ENCODE data around the gene RNF151.
"Not testable (repeated sequence)": the region's sequence is repeated elsewhere in the genome, so short reads cannot be mapped to it uniquely, and the experiment has no call there.

Gene RNF151

GRCh38 chr16:1966460-1966859 lies at the start of gene RNF151:
Gene RNF151, plus strand, starts transcription at chr16:1966856. Its CDS starts 26 bp downstream, at chr16:1966882.
- no peak for DNase-seq

GRCh38 chr16:1917056-1917664 lies 49.5 kb upstream of the RNF151 start:
- no peak for DNase-seq

- DNase-seq = no peak
These were observed 48.8 kb upstream of the RNF151 start for GRCh38 chr16:1917665-1918350.

GRCh38 chr16:1918351-1919326 lies 48.0 kb upstream of the RNF151 start, which contains the start of gene HS3ST6:
Gene HS3ST6, minus strand, starts transcription at chr16:1918415. Its CDS starts 92 bp downstream, at chr16:1918323.
- no peak for DNase-seq

GRCh38 chr16:1919327-1919998 lies 47.2 kb upstream of the RNF151 start:
- DNase-seq = no peak

- DNase-seq = not testable (repeated sequence)
These were observed 46.5 kb upstream of the RNF151 start for GRCh38 chr16:1920122-1920521.

- no peak for DNase-seq
These were observed 45.9 kb upstream of the RNF151 start for GRCh38 chr16:1920727-1921171.

- DNase-seq = no peak
These were observed 44.3 kb upstream of the RNF151 start for GRCh38 chr16:1922357-1922756.

- no peak for DNase-seq
These were observed 43.2 kb upstream of the RNF151 start for GRCh38 chr16:1923299-1924034.

- no peak for DNase-seq
These were observed 42.6 kb upstream of the RNF151 start for GRCh38 chr16:1924095-1924494.

- DNase-seq = no peak
These were observed 40.4 kb upstream of the RNF151 start for GRCh38 chr16:1926271-1926670.

- DNase-seq = peak; percentile 28
These were observed 37.6 kb upstream of the RNF151 start for GRCh38 chr16:1929105-1929504.

GRCh38 chr16:1929578-1930337 lies 36.9 kb upstream of the RNF151 start:
- DNase-seq = peak; percentile 70

GRCh38 chr16:1930338-1930720 lies 36.3 kb upstream of the RNF151 start:
- no peak for DNase-seq

GRCh38 chr16:1932050-1933028 lies 34.3 kb upstream of the RNF151 start:
- peak; percentile 32 for DNase-seq

- DNase-seq = no peak
These were observed 33.5 kb upstream of the RNF151 start for GRCh38 chr16:1933097-1933661.

- no peak for DNase-seq
These were observed 29.6 kb upstream of the RNF151 start for GRCh38 chr16:1936945-1937479.

- no peak for DNase-seq
These were observed 28.3 kb upstream of the RNF151 start for GRCh38 chr16:1938316-1938715.

- DNase-seq = no peak
These were observed 27.7 kb upstream of the RNF151 start for GRCh38 chr16:1938910-1939309.
